Measurements from ENCODE around the gene ESPNL.
A peak's percentile ranks its signal among the peaks of the same experiment; 100 is the strongest.
"Not testable (repeated sequence)": the region's sequence is repeated elsewhere in the genome, so short reads cannot be mapped to it uniquely, and the experiment has no call there.

ESPNL gene

GRCh38 chr2:238065071-238065846 is 34.9 kb upstream of the ESPNL start:
- no peak for ATAC-seq (replicated peaks; ENCODE audit: extremely low read depth, poor library complexity, severe bottlenecking)
- H3K4me3 Mint-ChIP-seq: no peak overlapping the region
- H3K36me3 Mint-ChIP-seq (ENCODE audit: insufficient read depth): peaks cover 7% of the 10 kb centered on the region
- DNase-seq (ENCODE audit: low spot score in 2 of 2): no peak
- H3K4me1 Mint-ChIP-seq: peaks cover 44% of the 10 kb centered on the region
- peaks cover under 1% of the 10 kb centered on the region for H3K9me3 Mint-ChIP-seq
- no peaks in the 10 kb centered on the region for H3K27me3 Mint-ChIP-seq
- no peak overlapping the region for H3K27ac Mint-ChIP-seq (ENCODE audit: low read depth)

GRCh38 chr2:238066218-238066617 is 33.9 kb upstream of the ESPNL start:
- Mint-ChIP-seq H3K27ac (ENCODE audit: low read depth) (no peak overlapping the region), H3K36me3 (ENCODE audit: insufficient read depth) (peaks cover 7% of the 10 kb centered on the region), H3K9me3 (no peaks in the 10 kb centered on the region), H3K27me3 (no peaks in the 10 kb centered on the region), H3K4me3 (no peak overlapping the region), H3K4me1 (peaks cover 37% of the 10 kb centered on the region)
- ATAC-seq (replicated peaks; ENCODE audit: extremely low read depth, poor library complexity, severe bottlenecking) (no peak), DNase-seq (ENCODE audit: low spot score in 2 of 2) (no peak)

GRCh38 chr2:238066718-238067117 is 33.4 kb upstream of the ESPNL start:
- DNase-seq (ENCODE audit: low spot score in 2 of 2); H3K4me3 Mint-ChIP-seq; H3K36me3 Mint-ChIP-seq (ENCODE audit: insufficient read depth); ATAC-seq (replicated peaks; ENCODE audit: extremely low read depth, poor library complexity, severe bottlenecking); H3K27ac Mint-ChIP-seq (ENCODE audit: low read depth); H3K9me3 Mint-ChIP-seq; H3K27me3 Mint-ChIP-seq: not testable (repeated sequence)
- H3K4me1 Mint-ChIP-seq: peaks cover 35% of the 10 kb centered on the region

- DNase-seq (ENCODE audit: low spot score in 2 of 2) (no peak), ATAC-seq (replicated peaks; ENCODE audit: extremely low read depth, poor library complexity, severe bottlenecking) (no peak)
- Mint-ChIP-seq H3K27me3 (no peaks in the 10 kb centered on the region), H3K4me1 (peaks cover 33% of the 10 kb centered on the region), H3K9me3 (no peaks in the 10 kb centered on the region), H3K4me3 (peak overlapping the region; percentile 31), H3K36me3 (ENCODE audit: insufficient read depth) (peaks cover 8% of the 10 kb centered on the region), H3K27ac (ENCODE audit: low read depth) (peak overlapping the region; percentile 85)
Measured at GRCh38 chr2:238067939-238068338, 32.2 kb upstream of the ESPNL start.

GRCh38 chr2:238069021-238069709 is 31.0 kb upstream of the ESPNL start:
- H3K4me1 Mint-ChIP-seq: peaks cover 28% of the 10 kb centered on the region
- ATAC-seq (replicated peaks; ENCODE audit: extremely low read depth, poor library complexity, severe bottlenecking) (no peak), DNase-seq (ENCODE audit: low spot score in 2 of 2) (no peak)
- no peaks in the 10 kb centered on the region for H3K9me3 Mint-ChIP-seq
- H3K36me3 Mint-ChIP-seq (ENCODE audit: insufficient read depth): peaks cover 8% of the 10 kb centered on the region
- H3K27me3 Mint-ChIP-seq: no peaks in the 10 kb centered on the region
- peak overlapping the region; percentile 46 for H3K27ac Mint-ChIP-seq (ENCODE audit: low read depth)
- peak overlapping the region; percentile 52 for H3K4me3 Mint-ChIP-seq

GRCh38 chr2:238069877-238070276 is 30.3 kb upstream of the ESPNL start:
- no peaks in the 10 kb centered on the region for H3K9me3 Mint-ChIP-seq
- H3K4me1 Mint-ChIP-seq: peaks cover 28% of the 10 kb centered on the region
- peak overlapping the region; percentile 46 for H3K27ac Mint-ChIP-seq (ENCODE audit: low read depth)
- H3K36me3 Mint-ChIP-seq (ENCODE audit: insufficient read depth): peaks cover 8% of the 10 kb centered on the region
- H3K27me3 Mint-ChIP-seq: no peaks in the 10 kb centered on the region
- H3K4me3 Mint-ChIP-seq: no peak overlapping the region
- DNase-seq (ENCODE audit: low spot score in 2 of 2): no peak
- ATAC-seq (replicated peaks; ENCODE audit: extremely low read depth, poor library complexity, severe bottlenecking): no peak

GRCh38 chr2:238075397-238075796 is 24.7 kb upstream of the ESPNL start:
- Mint-ChIP-seq H3K36me3 (ENCODE audit: insufficient read depth) (peaks cover 2% of the 10 kb centered on the region), H3K4me3 (no peak overlapping the region), H3K27ac (ENCODE audit: low read depth) (no peak overlapping the region), H3K9me3 (no peaks in the 10 kb centered on the region), H3K4me1 (peaks cover 13% of the 10 kb centered on the region), H3K27me3 (no peaks in the 10 kb centered on the region)
- no peak for ATAC-seq (replicated peaks; ENCODE audit: extremely low read depth, poor library complexity, severe bottlenecking)
- DNase-seq (ENCODE audit: low spot score in 2 of 2): no peak

GRCh38 chr2:238077292-238077691 is 22.8 kb upstream of the ESPNL start:
- peaks cover 5% of the 10 kb centered on the region for H3K36me3 Mint-ChIP-seq (ENCODE audit: insufficient read depth)
- ATAC-seq (replicated peaks; ENCODE audit: extremely low read depth, poor library complexity, severe bottlenecking) (no peak), DNase-seq (ENCODE audit: low spot score in 2 of 2) (no peak)
- H3K9me3 Mint-ChIP-seq: no peaks in the 10 kb centered on the region
- no peak overlapping the region for H3K27ac Mint-ChIP-seq (ENCODE audit: low read depth)
- peaks cover 5% of the 10 kb centered on the region for H3K4me1 Mint-ChIP-seq
- no peaks in the 10 kb centered on the region for H3K27me3 Mint-ChIP-seq
- no peak overlapping the region for H3K4me3 Mint-ChIP-seq

GRCh38 chr2:238079874-238080327 is 20.2 kb upstream of the ESPNL start:
- no peak for DNase-seq (ENCODE audit: low spot score in 2 of 2)
- Mint-ChIP-seq H3K27ac (ENCODE audit: low read depth) (no peak overlapping the region), H3K27me3 (no peaks in the 10 kb centered on the region), H3K4me3 (no peak overlapping the region), H3K4me1 (peaks cover 5% of the 10 kb centered on the region), H3K9me3 (no peaks in the 10 kb centered on the region), H3K36me3 (ENCODE audit: insufficient read depth) (peaks cover 4% of the 10 kb centered on the region)
- no peak for ATAC-seq (replicated peaks; ENCODE audit: extremely low read depth, poor library complexity, severe bottlenecking)

- no peaks in the 10 kb centered on the region for H3K27me3 Mint-ChIP-seq
- H3K9me3 Mint-ChIP-seq: no peaks in the 10 kb centered on the region
- ATAC-seq (replicated peaks; ENCODE audit: extremely low read depth, poor library complexity, severe bottlenecking) (no peak), DNase-seq (ENCODE audit: low spot score in 2 of 2) (no peak)
- peaks cover 9% of the 10 kb centered on the region for H3K36me3 Mint-ChIP-seq (ENCODE audit: insufficient read depth)
- H3K4me3 Mint-ChIP-seq: no peak overlapping the region
- H3K27ac Mint-ChIP-seq (ENCODE audit: low read depth): no peak overlapping the region
- H3K4me1 Mint-ChIP-seq: peaks cover 5% of the 10 kb centered on the region
Measured at GRCh38 chr2:238080518-238080917, 19.6 kb upstream of the ESPNL start.

- Mint-ChIP-seq H3K4me1 (peaks cover 5% of the 10 kb centered on the region), H3K9me3 (no peaks in the 10 kb centered on the region), H3K4me3 (no peak overlapping the region), H3K27ac (ENCODE audit: low read depth) (no peak overlapping the region), H3K36me3 (ENCODE audit: insufficient read depth) (peaks cover 10% of the 10 kb centered on the region), H3K27me3 (no peaks in the 10 kb centered on the region)
- ATAC-seq (replicated peaks; ENCODE audit: extremely low read depth, poor library complexity, severe bottlenecking) (no peak), DNase-seq (ENCODE audit: low spot score in 2 of 2) (no peak)
Measured at GRCh38 chr2:238081150-238081549, 19.0 kb upstream of the ESPNL start.

GRCh38 chr2:238081561-238081960 is 18.6 kb upstream of the ESPNL start:
- ATAC-seq (replicated peaks; ENCODE audit: extremely low read depth, poor library complexity, severe bottlenecking): no peak
- Mint-ChIP-seq H3K4me1 (peaks cover 5% of the 10 kb centered on the region), H3K27ac (ENCODE audit: low read depth) (no peak overlapping the region), H3K36me3 (ENCODE audit: insufficient read depth) (peaks cover 10% of the 10 kb centered on the region), H3K4me3 (no peak overlapping the region), H3K9me3 (no peaks in the 10 kb centered on the region), H3K27me3 (no peaks in the 10 kb centered on the region)
- DNase-seq (ENCODE audit: low spot score in 2 of 2): no peak

- DNase-seq (ENCODE audit: low spot score in 2 of 2) (no peak), ATAC-seq (replicated peaks; ENCODE audit: extremely low read depth, poor library complexity, severe bottlenecking) (no peak)
- H3K4me1 Mint-ChIP-seq: peaks cover 8% of the 10 kb centered on the region
- no peak overlapping the region for H3K4me3 Mint-ChIP-seq
- no peaks in the 10 kb centered on the region for H3K27me3 Mint-ChIP-seq
- no peaks in the 10 kb centered on the region for H3K9me3 Mint-ChIP-seq
- peaks cover 10% of the 10 kb centered on the region for H3K36me3 Mint-ChIP-seq (ENCODE audit: insufficient read depth)
- no peak overlapping the region for H3K27ac Mint-ChIP-seq (ENCODE audit: low read depth)
Measured at GRCh38 chr2:238082151-238082550, 18.0 kb upstream of the ESPNL start.

Data from central memory CD8-positive, alpha-beta T cell (primary cell).